ENCODE measurements around the gene TMEM163. TPM values are rescaled to one million over a fixed set of nuclear protein-coding genes. Genes with fewer than 3 reads are reported as not detected.
"Not testable (repeated sequence)": the region's sequence is repeated elsewhere in the genome, so short reads cannot be mapped to it uniquely, and the experiment has no call there.

TMEM163 gene
- total and polyA plus RNA-seq, 2 of the 13 experiments (the other 11 are each of a cell fraction or from before 2014, with no cell fraction given), result 0.05 TPM; not detected in 1

- ATAC-seq, result no peak
- H3K9ac ChIP-seq (ENCODE audit: insufficient read depth, low read depth, low read length), result no peak overlapping the region
- peaks cover 4 to 23% of the 10 kb centered on the region in 2 experiments; a peak in 3 of 5 replicates for H3K27me3 ChIP-seq (ENCODE audit: control insufficient read depth in 1 of 2, insufficient read depth in 2 of 2, low read length in 2 of 2)
- intact Hi-C loops (cut with micrococcal nuclease; ENCODE audit: unreplicated experiment), result no loop called here
- no peaks in the 10 kb centered on the region for H3K4me1 ChIP-seq (ENCODE audit: insufficient read depth, low read length)
- TF ChIP-seq ZNF703 (CRISPR knock-in tag; IDR thresholded peaks at IDR 0.05; ENCODE audit: borderline replicate concordance) (no peak), ZMYM3 (CRISPR knock-in tag; IDR thresholded peaks at IDR 0.05) (0 out of 2 replicates have a peak, but pooled peaks have one; percentile 17)
- no peaks in the 10 kb centered on the region for H3K79me2 ChIP-seq (ENCODE audit: insufficient read depth, low read length)
- DNase-seq (ENCODE audit: low spot score), result no peak
- FAIRE-seq, result no peak
- no peaks in the 10 kb centered on the region for H3K36me3 ChIP-seq (replicated peaks in 1 of 2; ENCODE audit: control insufficient read depth in 1 of 2, insufficient read depth in 2 of 2, low read length in 2 of 2)
- WGBS (ENCODE audit: low lambda C conversion rate), result 32% methylated on average over 4 of the region's 4 CpGs
- CTCF ChIA-PET (ENCODE audit: low intra/inter-chr PET ratio, low total read pairs), result no interaction called here
- in situ Hi-C loops (cut with HindIII; ENCODE audit: extremely low pct_ligation_motif_present, low pct_unique_long_range_greater_than_20kb), result no loop called here
- BruUV-seq (replicated peaks), result no TSS peak
- H3K4me2 ChIP-seq (ENCODE audit: low read depth, low read length), result no peak overlapping the region
- no peak overlapping the region for H3K27ac ChIP-seq (ENCODE audit: extremely low read length, insufficient read depth, low read length)
- H2AFZ ChIP-seq (ENCODE audit: low read length), result no peak overlapping the region
- POLR2A ChIA-PET, result no interaction called here
- H3K9me3 ChIP-seq (ENCODE audit: low read length), result no peaks in the 10 kb centered on the region
- H3K4me3 ChIP-seq (replicated peaks in 1 of 3; ENCODE audit: insufficient read depth in 1 of 3, low read depth in 2 of 3, low read length in 3 of 3), result no peak overlapping the region
- no peaks in the 10 kb centered on the region for H4K20me1 ChIP-seq (ENCODE audit: insufficient read depth, low read length)
Observed at GRCh38 chr2:134479696-134480330, 239.0 kb downstream of the TMEM163 start.

DNA sequence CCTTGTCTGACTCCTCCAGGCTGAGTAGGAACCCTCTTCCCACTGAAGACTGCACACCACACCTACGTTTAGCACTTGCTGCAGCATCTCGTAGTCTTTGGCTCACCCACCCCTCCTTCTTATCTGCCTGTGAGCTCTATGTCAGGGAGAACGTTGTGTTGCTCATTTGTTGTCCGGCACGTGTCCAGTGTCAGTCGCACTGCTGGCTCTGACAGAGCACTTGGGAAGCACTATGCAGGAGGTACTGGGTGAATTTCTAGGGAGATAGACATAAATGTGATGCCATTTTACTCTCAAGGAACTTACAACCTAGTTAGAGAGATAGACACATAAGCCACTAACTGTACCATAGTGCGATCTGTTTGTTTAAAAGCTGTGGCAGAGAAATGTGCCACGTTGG lies 241.8 kb downstream of the TMEM163 start:
- WGBS (ENCODE audit: low lambda C conversion rate), result 24% methylated on average over 8 of the region's 8 CpGs
- H3K79me2 ChIP-seq (ENCODE audit: insufficient read depth, low read length); H2AFZ ChIP-seq (ENCODE audit: low read length); FAIRE-seq; DNase-seq (ENCODE audit: low spot score); ATAC-seq; H3K27ac ChIP-seq (ENCODE audit: extremely low read length, insufficient read depth, low read length); H3K9me3 ChIP-seq (ENCODE audit: low read length); BruUV-seq (replicated peaks); H3K9ac ChIP-seq (ENCODE audit: insufficient read depth, low read depth, low read length); in situ Hi-C loops (cut with HindIII; ENCODE audit: extremely low pct_ligation_motif_present, low pct_unique_long_range_greater_than_20kb); H4K20me1 ChIP-seq (ENCODE audit: insufficient read depth, low read length); CTCF ChIA-PET (ENCODE audit: low intra/inter-chr PET ratio, low total read pairs); H3K4me3 ChIP-seq (replicated peaks in 1 of 3; ENCODE audit: insufficient read depth in 1 of 3, low read depth in 2 of 3, low read length in 3 of 3); POLR2A ChIA-PET; H3K36me3 ChIP-seq (replicated peaks in 1 of 2; ENCODE audit: control insufficient read depth in 1 of 2, insufficient read depth in 2 of 2, low read length in 2 of 2); H3K27me3 ChIP-seq (ENCODE audit: control insufficient read depth in 1 of 2, insufficient read depth in 2 of 2, low read length in 2 of 2); intact Hi-C loops (cut with micrococcal nuclease; ENCODE audit: unreplicated experiment); H3K4me2 ChIP-seq (ENCODE audit: low read depth, low read length); H3K4me1 ChIP-seq (ENCODE audit: insufficient read depth, low read length): not testable (repeated sequence)

All from HepG2 (cell line).